Osteocyte (in vitro differentiated cells): ENCODE results near the gene FFAR3. TPM values are rescaled to one million over a fixed set of nuclear protein-coding genes. Genes with fewer than 3 reads are reported as not detected.
"Not testable (repeated sequence)": the region's sequence is repeated elsewhere in the genome, so short reads cannot be mapped to it uniquely, and the experiment has no call there.

Source experiments
- DNase-seq: peaks from one replicate; pipeline ENCODE4 v3.0.0; 2021; ENCODE audit warnings: mixed read lengths; ENCODE audit not compliant: unreplicated experiment; ENCODE audit errors: extremely low spot score
- H3K27ac Mint-ChIP-seq: one replicate; pipeline ENCODE4 v1.8.0; 2021; ENCODE audit warnings: mild to moderate bottlenecking, mixed read lengths; ENCODE audit not compliant: unreplicated experiment
- H3K27me3 Mint-ChIP-seq: one replicate; pipeline ENCODE4 v1.8.0; 2021; ENCODE audit warnings: mixed read lengths; ENCODE audit not compliant: unreplicated experiment
- H3K36me3 Mint-ChIP-seq: one replicate; pipeline ENCODE4 v1.8.0; 2021; ENCODE audit warnings: mixed read lengths; ENCODE audit not compliant: unreplicated experiment
- H3K4me1 Mint-ChIP-seq: one replicate; pipeline ENCODE4 v1.8.0; 2021; ENCODE audit warnings: mixed read lengths; ENCODE audit not compliant: unreplicated experiment
- H3K4me3 Mint-ChIP-seq: one replicate; pipeline ENCODE4 v1.8.0; 2021; ENCODE audit warnings: mild to moderate bottlenecking, moderate library complexity, mixed read lengths; ENCODE audit not compliant: unreplicated experiment
- H3K9me3 Mint-ChIP-seq: one replicate; pipeline ENCODE4 v1.8.0; 2021; ENCODE audit warnings: mixed read lengths; ENCODE audit not compliant: unreplicated experiment
- CTCF ChIP-seq: fragments of 200-600 bp; sonication (generic); IDR thresholded peaks from 2 replicates; pipeline ENCODE4 v1.5.0; 2021; ENCODE audit warnings: antibody characterized with exemption, mild to moderate bottlenecking, moderate library complexity
- total RNA-seq: library from RNA; stranded (reverse); gene quantifications from 2 replicates; pipeline ENCODE4 v1.2.1, GENCODE V29; 2021

Gene FFAR3
- total RNA-seq, 1 donor from 2014 or later = not detected

GRCh38 chr19:35378356-35378755, 20.1 kb downstream of the FFAR3 start:
- TF ChIP-seq CTCF = no peak
- no peaks in the 10 kb centered on the region for H3K9me3 Mint-ChIP-seq
- no peak overlapping the region for H3K4me3 Mint-ChIP-seq
- peak; percentile 15 for DNase-seq
- H3K4me1 Mint-ChIP-seq = no peaks in the 10 kb centered on the region
- no peaks in the 10 kb centered on the region for H3K36me3 Mint-ChIP-seq
- H3K27me3 Mint-ChIP-seq = no peaks in the 10 kb centered on the region
- H3K27ac Mint-ChIP-seq = no peak overlapping the region

- not testable (repeated sequence) for H3K27me3 Mint-ChIP-seq, H3K36me3 Mint-ChIP-seq, H3K9me3 Mint-ChIP-seq, H3K27ac Mint-ChIP-seq, H3K4me3 Mint-ChIP-seq, H3K4me1 Mint-ChIP-seq
- peak; percentile 19 for DNase-seq
Measured at GRCh38 chr19:35379545-35379944, 21.3 kb downstream of the FFAR3 start.

GRCh38 chr19:35379992-35380391, 21.7 kb downstream of the FFAR3 start:
- Mint-ChIP-seq H3K27ac (no peak overlapping the region), H3K9me3 (no peaks in the 10 kb centered on the region), H3K36me3 (no peaks in the 10 kb centered on the region), H3K4me1 (no peaks in the 10 kb centered on the region), H3K27me3 (no peaks in the 10 kb centered on the region), H3K4me3 (no peak overlapping the region)
- no peak for TF ChIP-seq CTCF
- peak; percentile 32 for DNase-seq

GRCh38 chr19:35380450-35381124, 22.3 kb downstream of the FFAR3 start:
- no peaks in the 10 kb centered on the region for H3K27me3 Mint-ChIP-seq
- H3K36me3 Mint-ChIP-seq = no peaks in the 10 kb centered on the region
- peak; percentile 56 for DNase-seq
- H3K9me3 Mint-ChIP-seq = no peaks in the 10 kb centered on the region
- H3K27ac Mint-ChIP-seq = no peak overlapping the region
- no peak for TF ChIP-seq CTCF
- no peak overlapping the region for H3K4me3 Mint-ChIP-seq
- no peaks in the 10 kb centered on the region for H3K4me1 Mint-ChIP-seq

GRCh38 chr19:35381318-35381717, 23.1 kb downstream of the FFAR3 start:
- DNase-seq = peak; percentile 49
- Mint-ChIP-seq H3K9me3 (peaks cover 1% of the 10 kb centered on the region), H3K4me1 (no peaks in the 10 kb centered on the region), H3K27me3 (no peaks in the 10 kb centered on the region), H3K36me3 (no peaks in the 10 kb centered on the region), H3K4me3 (no peak overlapping the region), H3K27ac (no peak overlapping the region)
- no peak for TF ChIP-seq CTCF
